ENCODE results near the gene WWOX. TPM values are rescaled to one million over a fixed set of nuclear protein-coding genes. Genes with fewer than 3 reads are reported as not detected.

WWOX gene
- total RNA-seq, 1 donor from 2014 or later, result 7.3 TPM

- H4K20me1 ChIP-seq (ENCODE audit: insufficient read depth, low read length), result no peaks in the 10 kb centered on the region
- H3K9me3 ChIP-seq (ENCODE audit: insufficient read depth, low read depth, low read length), result no peaks in the 10 kb centered on the region
- H3K4me2 ChIP-seq (ENCODE audit: low read length), result no peak overlapping the region
- H2AFZ ChIP-seq (ENCODE audit: low read depth, low read length), result no peak overlapping the region
- DNase-seq (ENCODE audit: low read depth) (no peak), FAIRE-seq (no peak)
- H3K36me3 Mint-ChIP-seq (ENCODE audit: low read depth, unreplicated experiment), result no peaks in the 10 kb centered on the region
- no peak for TF ChIP-seq CTCF (IDR thresholded peaks at IDR 0.05; ENCODE audit: insufficient read depth, low read depth, low read length)
- no peak for TF ChIP-seq EZH2 (IDR thresholded peaks at IDR 0.05; ENCODE audit: insufficient read depth, low read length)
- H3K27me3 Mint-ChIP-seq (ENCODE audit: low read depth, unreplicated experiment), result peaks cover 2% of the 10 kb centered on the region
- H3K4me1 ChIP-seq (ENCODE audit: insufficient read depth, low read length), result no peaks in the 10 kb centered on the region
- H3K4me3 ChIP-seq (ENCODE audit: insufficient read depth, low read depth, low read length), result no peak overlapping the region
- no peaks in the 10 kb centered on the region for H3K4me1 Mint-ChIP-seq (ENCODE audit: low read depth, unreplicated experiment)
- no peaks in the 10 kb centered on the region for H3K79me2 ChIP-seq (ENCODE audit: insufficient read depth, low read length)
- H3K9me3 Mint-ChIP-seq (ENCODE audit: unreplicated experiment), result no peaks in the 10 kb centered on the region
- no peak overlapping the region for H3K27ac Mint-ChIP-seq (ENCODE audit: unreplicated experiment)
- no peak overlapping the region for H3K9ac ChIP-seq (ENCODE audit: low read length)
- peaks cover 3% of the 10 kb centered on the region for H3K27me3 ChIP-seq (ENCODE audit: insufficient read depth, low read length)
- H3K4me3 Mint-ChIP-seq (ENCODE audit: unreplicated experiment), result no peak overlapping the region
- H3K36me3 ChIP-seq (ENCODE audit: insufficient read depth, low read length), result no peaks in the 10 kb centered on the region
- no peak overlapping the region for H3K27ac ChIP-seq (ENCODE audit: low read depth, low read length)
Observed at GRCh38 chr16:78094998-78095397, 4.5 kb upstream of the WWOX start.

GRCh38 chr16:78096386-78096785, 3.1 kb upstream of the WWOX start:
- Histone ChIP-seq H3K79me2 (ENCODE audit: insufficient read depth, low read length) (no peaks in the 10 kb centered on the region), H2AFZ (ENCODE audit: low read depth, low read length) (no peak overlapping the region), H3K4me1 (ENCODE audit: insufficient read depth, low read length) (peaks cover 2% of the 10 kb centered on the region), H4K20me1 (ENCODE audit: insufficient read depth, low read length) (no peaks in the 10 kb centered on the region), H3K9ac (ENCODE audit: low read length) (no peak overlapping the region), H3K9me3 (ENCODE audit: insufficient read depth, low read depth, low read length) (no peaks in the 10 kb centered on the region), H3K4me3 (ENCODE audit: insufficient read depth, low read depth, low read length) (no peak overlapping the region), H3K27ac (ENCODE audit: low read depth, low read length) (no peak overlapping the region), H3K36me3 (ENCODE audit: insufficient read depth, low read length) (no peaks in the 10 kb centered on the region), H3K4me2 (ENCODE audit: low read length) (no peak overlapping the region), H3K27me3 (ENCODE audit: insufficient read depth, low read length) (peaks cover 3% of the 10 kb centered on the region)
- Mint-ChIP-seq H3K9me3 (ENCODE audit: unreplicated experiment) (no peaks in the 10 kb centered on the region), H3K27me3 (ENCODE audit: low read depth, unreplicated experiment) (peaks cover 2% of the 10 kb centered on the region), H3K4me3 (ENCODE audit: unreplicated experiment) (no peak overlapping the region), H3K4me1 (ENCODE audit: low read depth, unreplicated experiment) (no peaks in the 10 kb centered on the region), H3K27ac (ENCODE audit: unreplicated experiment) (no peak overlapping the region), H3K36me3 (ENCODE audit: low read depth, unreplicated experiment) (no peaks in the 10 kb centered on the region)
- FAIRE-seq (no peak), DNase-seq (ENCODE audit: low read depth) (no peak)
- TF ChIP-seq EZH2 (IDR thresholded peaks at IDR 0.05; ENCODE audit: insufficient read depth, low read length), result no peak
- TF ChIP-seq CTCF (IDR thresholded peaks at IDR 0.05; ENCODE audit: insufficient read depth, low read depth, low read length), result no peak

DNA sequence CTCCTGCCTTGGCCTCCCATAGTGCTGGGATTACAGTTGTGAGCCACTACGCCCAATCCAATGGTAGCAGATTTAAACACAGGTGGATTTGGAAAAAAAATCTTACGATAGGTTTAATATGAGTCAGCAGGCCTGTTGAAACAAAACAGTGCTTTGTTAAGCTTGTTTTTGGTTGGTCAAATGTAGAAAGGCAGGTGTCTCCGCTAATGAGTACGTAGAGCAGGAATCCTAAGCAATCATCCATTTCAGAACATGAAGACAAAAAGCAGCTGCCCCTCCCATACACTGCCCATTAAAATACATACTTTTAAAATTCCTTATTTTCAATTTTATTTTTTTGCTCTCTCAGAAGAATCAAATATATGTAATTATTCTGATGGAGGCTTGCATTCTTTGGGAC, 1.9 kb upstream of the WWOX start:
- Histone ChIP-seq H3K4me1 (ENCODE audit: insufficient read depth, low read length) (peaks cover 2% of the 10 kb centered on the region), H3K27me3 (ENCODE audit: insufficient read depth, low read length) (peaks cover 3% of the 10 kb centered on the region), H3K4me3 (ENCODE audit: insufficient read depth, low read depth, low read length) (no peak overlapping the region), H4K20me1 (ENCODE audit: insufficient read depth, low read length) (no peaks in the 10 kb centered on the region), H3K36me3 (ENCODE audit: insufficient read depth, low read length) (no peaks in the 10 kb centered on the region), H3K79me2 (ENCODE audit: insufficient read depth, low read length) (no peaks in the 10 kb centered on the region), H3K9me3 (ENCODE audit: insufficient read depth, low read depth, low read length) (no peaks in the 10 kb centered on the region), H3K9ac (ENCODE audit: low read length) (no peak overlapping the region), H2AFZ (ENCODE audit: low read depth, low read length) (no peak overlapping the region), H3K4me2 (ENCODE audit: low read length) (no peak overlapping the region), H3K27ac (ENCODE audit: low read depth, low read length) (no peak overlapping the region)
- TF ChIP-seq EZH2 (IDR thresholded peaks at IDR 0.05; ENCODE audit: insufficient read depth, low read length) (no peak), CTCF (IDR thresholded peaks at IDR 0.05; ENCODE audit: insufficient read depth, low read depth, low read length) (no peak)
- H3K36me3 Mint-ChIP-seq (ENCODE audit: low read depth, unreplicated experiment), result no peaks in the 10 kb centered on the region
- FAIRE-seq (no peak), DNase-seq (ENCODE audit: low read depth) (no peak)
- no peak overlapping the region for H3K4me3 Mint-ChIP-seq (ENCODE audit: unreplicated experiment)
- no peaks in the 10 kb centered on the region for H3K4me1 Mint-ChIP-seq (ENCODE audit: low read depth, unreplicated experiment)
- peaks cover 4% of the 10 kb centered on the region for H3K9me3 Mint-ChIP-seq (ENCODE audit: unreplicated experiment)
- H3K27ac Mint-ChIP-seq (ENCODE audit: unreplicated experiment), result no peak overlapping the region
- H3K27me3 Mint-ChIP-seq (ENCODE audit: low read depth, unreplicated experiment), result peaks cover 2% of the 10 kb centered on the region
